NCI-H2081 (cell line): ENCODE data around the gene ZNF736.
A peak's percentile ranks its signal among the peaks of the same experiment; 100 is the strongest.
"Not testable (repeated sequence)": the region's sequence is repeated elsewhere in the genome, so short reads cannot be mapped to it uniquely, and the experiment has no call there.

ENCODE experiments used
- DNase-seq, 2 experiments: peaks; one replicate each; lab custom pipeline; 2025; lab: John Stamatoyannopoulos, UW

Gene ZNF736

GRCh38 chr7:64313740-64314491, at the start of gene ZNF736:
Gene ZNF736 (plus strand): TSS chr7:64313961. CDS start chr7:64314151, 190 bp downstream.
- DNase-seq: peak; percentile 96 to 98

- no peak for DNase-seq
Measured at GRCh38 chr7:64266341-64266919, 47.3 kb upstream of the ZNF736 start.

GRCh38 chr7:64277630-64278029, 36.1 kb upstream of the ZNF736 start:
- DNase-seq: no peak

- no peak for DNase-seq
Measured at GRCh38 chr7:64294701-64295420, 18.9 kb upstream of the ZNF736 start.

GRCh38 chr7:64297418-64297817, 16.3 kb upstream of the ZNF736 start:
- not testable (repeated sequence) for DNase-seq

GRCh38 chr7:64300641-64301405, 12.9 kb upstream of the ZNF736 start:
- no peak for DNase-seq

- DNase-seq: peak; percentile 85 to 94
Measured at GRCh38 chr7:64307254-64308015, 6.3 kb upstream of the ZNF736 start.

- no peak for DNase-seq
Measured at GRCh38 chr7:64308016-64308270, 5.8 kb upstream of the ZNF736 start.

- no peak for DNase-seq
Measured at GRCh38 chr7:64310426-64310825, 3.3 kb upstream of the ZNF736 start.

GRCh38 chr7:64312826-64313225, 935 bp upstream of the ZNF736 start:
- DNase-seq: no peak

- DNase-seq: no peak
Measured at GRCh38 chr7:64314566-64314965, 805 bp downstream of the ZNF736 start.

GRCh38 chr7:64316031-64316742, 2.4 kb downstream of the ZNF736 start:
- peak in 1 of 2 experiments; percentile 11 for DNase-seq

- DNase-seq: peak; percentile 2 to 34
Measured at GRCh38 chr7:64320547-64321513, 7.1 kb downstream of the ZNF736 start.

GRCh38 chr7:64324166-64324565, 10.4 kb downstream of the ZNF736 start:
- not testable (repeated sequence) for DNase-seq

- not testable (repeated sequence) for DNase-seq
Measured at GRCh38 chr7:64348713-64349210, 35.0 kb downstream of the ZNF736 start.

GRCh38 chr7:64359543-64359942, 45.8 kb downstream of the ZNF736 start:
- no peak for DNase-seq

- DNase-seq: no peak
Measured at GRCh38 chr7:64371116-64371515, 57.4 kb downstream of the ZNF736 start.

GRCh38 chr7:64373017-64373416, 59.3 kb downstream of the ZNF736 start:
- DNase-seq: no peak

GRCh38 chr7:64400401-64400800, 86.6 kb downstream of the ZNF736 start:
- DNase-seq: no peak
